ENCODE data around the gene SPINT1. TPM values are rescaled to one million over a fixed set of nuclear protein-coding genes. Genes with fewer than 3 reads are reported as not detected.

The SPINT1 gene
- total RNA-seq, 1 experiment from 2014 or later = 177 TPM

DNA sequence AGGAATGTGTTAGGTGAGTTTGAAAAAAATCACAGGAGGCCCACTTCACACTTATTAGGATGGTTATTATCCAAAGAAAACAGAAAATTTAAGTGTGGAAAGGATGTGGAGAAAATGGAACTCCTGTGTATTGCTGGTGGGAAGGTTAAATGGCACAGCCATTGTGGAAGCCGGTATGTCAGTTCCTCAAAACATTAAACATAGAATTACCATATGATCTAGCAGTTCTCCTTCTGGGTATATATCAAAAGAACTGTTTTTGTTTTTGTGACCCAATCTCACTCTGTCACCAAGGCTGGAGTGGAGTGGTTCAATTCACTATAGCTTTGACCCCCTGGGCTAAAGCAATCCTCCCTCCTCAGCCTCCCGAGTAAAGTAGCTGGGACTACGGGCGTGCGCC is 47.3 kb upstream of the SPINT1 start:
- intact Hi-C loops (cut with micrococcal nuclease) = no loop called here
- Histone ChIP-seq H4K20me1 (ENCODE audit: low read length) (no peaks in the 10 kb centered on the region), H3K36me3 (ENCODE audit: low read depth, low read length) (0 out of 2 replicates have a peak, but pooled peaks cover 3% of the 10 kb centered on the region), H3K4me2 (ENCODE audit: low read length) (no peak overlapping the region), H3K9ac (ENCODE audit: low read length) (no peak overlapping the region), H3K9me3 (ENCODE audit: low read length) (no peaks in the 10 kb centered on the region), H3F3A (ENCODE audit: low read length, unreplicated experiment) (no peaks in the 10 kb centered on the region), H3K4me1 (ENCODE audit: insufficient read depth, low read length) (peaks cover 23% of the 10 kb centered on the region), H3K9me2 (replicated peaks; ENCODE audit: low read length) (no peaks in the 10 kb centered on the region), H3K4me3 (ENCODE audit: low read length) (no peak overlapping the region), H2AFZ (ENCODE audit: low read length) (no peak overlapping the region), H3K27me3 (ENCODE audit: low read length) (no peaks in the 10 kb centered on the region), H3K27ac (ENCODE audit: low read length) (0 out of 2 replicates have a peak overlapping the region, but pooled peaks have one; percentile 2), H3K79me2 (ENCODE audit: low read length) (peaks cover 41% of the 10 kb centered on the region)
- TF ChIP-seq EZH2 (IDR thresholded peaks at IDR 0.05; ENCODE audit: low read length, unreplicated experiment) (no peak), EZH2phosphoT487 (IDR thresholded peaks at IDR 0.05; ENCODE audit: borderline replicate concordance, low read length) (no peak)
- TF ChIP-seq, protein P1, sequence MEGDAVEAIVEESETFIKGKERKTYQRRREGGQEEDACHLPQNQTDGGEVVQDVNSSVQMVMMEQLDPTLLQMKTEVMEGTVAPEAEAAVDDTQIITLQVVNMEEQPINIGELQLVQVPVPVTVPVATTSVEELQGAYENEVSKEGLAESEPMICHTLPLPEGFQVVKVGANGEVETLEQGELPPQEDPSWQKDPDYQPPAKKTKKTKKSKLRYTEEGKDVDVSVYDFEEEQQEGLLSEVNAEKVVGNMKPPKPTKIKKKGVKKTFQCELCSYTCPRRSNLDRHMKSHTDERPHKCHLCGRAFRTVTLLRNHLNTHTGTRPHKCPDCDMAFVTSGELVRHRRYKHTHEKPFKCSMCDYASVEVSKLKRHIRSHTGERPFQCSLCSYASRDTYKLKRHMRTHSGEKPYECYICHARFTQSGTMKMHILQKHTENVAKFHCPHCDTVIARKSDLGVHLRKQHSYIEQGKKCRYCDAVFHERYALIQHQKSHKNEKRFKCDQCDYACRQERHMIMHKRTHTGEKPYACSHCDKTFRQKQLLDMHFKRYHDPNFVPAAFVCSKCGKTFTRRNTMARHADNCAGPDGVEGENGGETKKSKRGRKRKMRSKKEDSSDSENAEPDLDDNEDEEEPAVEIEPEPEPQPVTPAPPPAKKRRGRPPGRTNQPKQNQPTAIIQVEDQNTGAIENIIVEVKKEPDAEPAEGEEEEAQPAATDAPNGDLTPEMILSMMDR (conservative IDR thresholded peaks at IDR 0.05; ENCODE audit: low read depth, low read length) = no peak
- BruUV-seq (replicated peaks) = no TSS peak
- DNase-seq (no peak), ATAC-seq (no peak)
- POLR2A ChIA-PET (ENCODE audit: unreplicated experiment) = interaction anchor here (0.7 kb wide), 1 partner anchor 30 kb away, joined by 3 read pairs; no protein-coding TSS in a partner anchor
- CTCF ChIA-PET = no interaction called here

DNA sequence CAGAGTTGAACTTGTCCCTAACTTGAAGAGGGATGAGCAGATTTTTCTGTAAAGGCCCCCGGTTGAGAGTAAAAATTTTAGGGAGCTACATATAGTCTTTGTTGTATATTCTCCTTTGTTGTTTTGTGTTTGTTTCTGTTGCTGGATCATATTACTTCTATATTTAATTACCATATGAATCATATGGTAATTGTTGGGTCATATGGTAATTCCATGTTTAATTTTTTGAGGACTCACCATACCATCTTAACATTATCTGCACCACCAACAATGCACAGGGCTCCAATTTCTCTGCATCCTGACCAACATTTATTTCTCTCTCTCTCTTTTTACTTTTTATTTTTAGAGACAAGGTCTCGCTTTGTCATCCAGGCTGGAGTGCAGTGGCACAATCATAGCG is 44.3 kb upstream of the SPINT1 start:
- H3K4me3 ChIP-seq (ENCODE audit: low read length) = no peak overlapping the region
- intact Hi-C loops (cut with micrococcal nuclease) = no loop called here
- H3K9ac ChIP-seq (ENCODE audit: low read length) = no peak overlapping the region
- H3K27me3 ChIP-seq (ENCODE audit: low read length) = no peaks in the 10 kb centered on the region
- no peaks in the 10 kb centered on the region for H3K9me3 ChIP-seq (ENCODE audit: low read length)
- no peak overlapping the region for H3K4me2 ChIP-seq (ENCODE audit: low read length)
- no peak overlapping the region for H3K27ac ChIP-seq (ENCODE audit: low read length)
- ChIA-PET POLR2A (ENCODE audit: unreplicated experiment) (interaction anchor here (0.7 kb wide), 1 partner anchor 56 kb away, joined by 3 read pairs; no protein-coding TSS in a partner anchor), CTCF (no interaction called here)
- H4K20me1 ChIP-seq (ENCODE audit: low read length) = no peaks in the 10 kb centered on the region
- no peak overlapping the region for H2AFZ ChIP-seq (ENCODE audit: low read length)
- ATAC-seq (peak; percentile 29), DNase-seq (no peak)
- no peaks in the 10 kb centered on the region for H3K9me2 ChIP-seq (replicated peaks; ENCODE audit: low read length)
- 0 out of 2 replicates have a peak, but pooled peaks cover 3% of the 10 kb centered on the region for H3K36me3 ChIP-seq (ENCODE audit: low read depth, low read length)
- H3K79me2 ChIP-seq (ENCODE audit: low read length) = peaks cover 39% of the 10 kb centered on the region
- no TSS peak for BruUV-seq (replicated peaks)
- no peaks in the 10 kb centered on the region; the same call in 1 of the 2 replicates for H3K4me1 ChIP-seq (ENCODE audit: insufficient read depth, low read length)
- no peaks in the 10 kb centered on the region for H3F3A ChIP-seq (ENCODE audit: low read length, unreplicated experiment)
- TF ChIP-seq, protein P1 (conservative IDR thresholded peaks at IDR 0.05; ENCODE audit: low read depth, low read length) = no peak
- no peak for TF ChIP-seq EZH2phosphoT487 (IDR thresholded peaks at IDR 0.05; ENCODE audit: borderline replicate concordance, low read length)
- TF ChIP-seq EZH2 (IDR thresholded peaks at IDR 0.05; ENCODE audit: low read length, unreplicated experiment) = no peak

DNA sequence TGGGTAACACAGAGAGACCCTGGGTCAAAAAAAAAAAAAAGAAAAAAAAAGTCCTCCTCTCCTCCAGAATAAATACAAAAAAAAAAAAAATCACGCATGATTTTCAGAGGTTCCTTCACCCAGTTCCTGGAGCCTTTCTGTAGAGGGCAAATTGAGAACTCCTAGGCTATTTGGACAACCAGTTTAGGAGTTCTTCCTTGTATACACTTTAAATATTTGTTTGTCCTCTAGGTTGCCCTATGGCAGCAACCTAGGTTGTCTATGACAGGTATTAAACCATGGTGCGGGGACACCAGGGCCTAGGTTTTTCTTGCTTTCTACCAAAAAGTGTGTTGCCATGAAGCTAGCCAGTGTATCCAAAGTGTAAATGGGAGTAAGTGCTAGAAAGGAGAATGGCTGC is 40.8 kb upstream of the SPINT1 start:
- intact Hi-C loops (cut with micrococcal nuclease) = no loop called here
- Histone ChIP-seq H3K4me3 (ENCODE audit: low read length) (no peak overlapping the region), H3K4me1 (ENCODE audit: insufficient read depth, low read length) (peaks cover 7% of the 10 kb centered on the region), H2AFZ (ENCODE audit: low read length) (no peak overlapping the region), H3K9ac (ENCODE audit: low read length) (no peak overlapping the region), H3F3A (ENCODE audit: low read length, unreplicated experiment) (no peaks in the 10 kb centered on the region), H3K27me3 (ENCODE audit: low read length) (no peaks in the 10 kb centered on the region), H3K9me2 (replicated peaks; ENCODE audit: low read length) (no peaks in the 10 kb centered on the region), H3K9me3 (ENCODE audit: low read length) (no peaks in the 10 kb centered on the region), H3K4me2 (ENCODE audit: low read length) (no peak overlapping the region), H4K20me1 (ENCODE audit: low read length) (no peaks in the 10 kb centered on the region), H3K36me3 (ENCODE audit: low read depth, low read length) (0 out of 2 replicates have a peak, but pooled peaks cover 3% of the 10 kb centered on the region), H3K79me2 (ENCODE audit: low read length) (peaks cover 42% of the 10 kb centered on the region), H3K27ac (ENCODE audit: low read length) (no peak overlapping the region)
- ChIA-PET POLR2A (ENCODE audit: unreplicated experiment) (no interaction called here), CTCF (no interaction called here)
- no TSS peak for BruUV-seq (replicated peaks)
- TF ChIP-seq EZH2phosphoT487 (IDR thresholded peaks at IDR 0.05; ENCODE audit: borderline replicate concordance, low read length) = no peak
- TF ChIP-seq, protein P1 (conservative IDR thresholded peaks at IDR 0.05; ENCODE audit: low read depth, low read length) = no peak
- no peak for TF ChIP-seq EZH2 (IDR thresholded peaks at IDR 0.05; ENCODE audit: low read length, unreplicated experiment)
- ATAC-seq (no peak), DNase-seq (no peak)
